Measurements from ENCODE around the gene DLEC1.
A peak's percentile ranks its signal among the peaks of the same experiment; 100 is the strongest.

The DLEC1 gene

GRCh38 chr3:38164952-38165721, 126.1 kb downstream of the DLEC1 start, which contains the start of gene OXSR1:
Gene OXSR1 (plus strand): TSS chr3:38165537. CDS start chr3:38165877, 340 bp downstream.
- FAIRE-seq (peak; percentile 98), DNase-seq (ENCODE audit: insufficient read length, low spot score) (peak; percentile 84)
- peak; percentile 39; the same call in 1 of the 2 replicates for TF ChIP-seq TAF1 (IDR thresholded peaks at IDR 0.05; ENCODE audit: low read depth, low read length)
- peak; percentile 5 for TF ChIP-seq PAX5 (IDR thresholded peaks at IDR 0.05; ENCODE audit: insufficient read depth, low read length, severe bottlenecking)
- TF ChIP-seq POLR2AphosphoS5 (IDR thresholded peaks at IDR 0.05; ENCODE audit: low read depth, low read length), result peak; percentile 78
- peak; percentile 41 for TF ChIP-seq POLR2A (IDR thresholded peaks at IDR 0.05; ENCODE audit: low read depth, low read length)
- TF ChIP-seq POU2F2 (IDR thresholded peaks at IDR 0.05; ENCODE audit: low read depth, low read length), result no peak
- TF ChIP-seq SPI1 (IDR thresholded peaks at IDR 0.05; ENCODE audit: low read depth, low read length), result peak; percentile 64

- FAIRE-seq, result no peak
- no peak for TF ChIP-seq POLR2AphosphoS5 (IDR thresholded peaks at IDR 0.05; ENCODE audit: low read depth, low read length)
- no peak for TF ChIP-seq POLR2A (IDR thresholded peaks at IDR 0.05; ENCODE audit: low read depth, low read length)
- TF ChIP-seq POU2F2 (IDR thresholded peaks at IDR 0.05; ENCODE audit: low read depth, low read length), result no peak
- TF ChIP-seq TAF1 (IDR thresholded peaks at IDR 0.05; ENCODE audit: low read depth, low read length), result no peak
- TF ChIP-seq PAX5 (IDR thresholded peaks at IDR 0.05; ENCODE audit: insufficient read depth, low read length, severe bottlenecking), result no peak
- TF ChIP-seq SPI1 (IDR thresholded peaks at IDR 0.05; ENCODE audit: low read depth, low read length), result no peak
Observed at GRCh38 chr3:38165722-38166387, 126.8 kb downstream of the DLEC1 start.

GRCh38 chr3:38167591-38167990, 128.6 kb downstream of the DLEC1 start:
- FAIRE-seq (no peak), DNase-seq (ENCODE audit: insufficient read length, low spot score) (no peak)
- TF ChIP-seq POU2F2 (IDR thresholded peaks at IDR 0.05; ENCODE audit: low read depth, low read length) (no peak), POLR2AphosphoS5 (IDR thresholded peaks at IDR 0.05; ENCODE audit: low read depth, low read length) (no peak), SPI1 (IDR thresholded peaks at IDR 0.05; ENCODE audit: low read depth, low read length) (no peak), POLR2A (IDR thresholded peaks at IDR 0.05; ENCODE audit: low read depth, low read length) (no peak), PAX5 (IDR thresholded peaks at IDR 0.05; ENCODE audit: insufficient read depth, low read length, severe bottlenecking) (no peak), TAF1 (IDR thresholded peaks at IDR 0.05; ENCODE audit: low read depth, low read length) (no peak)

More at GRCh38 chr3:38165722-38166387, 126.8 kb downstream of the DLEC1 start:
- DNase-seq (ENCODE audit: insufficient read length, low spot score), result peak; percentile 35

GRCh38 chr3:38168151-38169026, 129.4 kb downstream of the DLEC1 start:
- FAIRE-seq, result no peak
- no peak for DNase-seq (ENCODE audit: insufficient read length, low spot score)
- no peak for TF ChIP-seq TAF1 (IDR thresholded peaks at IDR 0.05; ENCODE audit: low read depth, low read length)
- no peak for TF ChIP-seq SPI1 (IDR thresholded peaks at IDR 0.05; ENCODE audit: low read depth, low read length)
- no peak for TF ChIP-seq POLR2A (IDR thresholded peaks at IDR 0.05; ENCODE audit: low read depth, low read length)
- no peak for TF ChIP-seq POLR2AphosphoS5 (IDR thresholded peaks at IDR 0.05; ENCODE audit: low read depth, low read length)
- no peak for TF ChIP-seq PAX5 (IDR thresholded peaks at IDR 0.05; ENCODE audit: insufficient read depth, low read length, severe bottlenecking)

- no peak for FAIRE-seq
- no peak for TF ChIP-seq POLR2A (IDR thresholded peaks at IDR 0.05; ENCODE audit: low read depth, low read length)
- no peak for TF ChIP-seq POU2F2 (IDR thresholded peaks at IDR 0.05; ENCODE audit: low read depth, low read length)
- TF ChIP-seq SPI1 (IDR thresholded peaks at IDR 0.05; ENCODE audit: low read depth, low read length), result no peak
- TF ChIP-seq POLR2AphosphoS5 (IDR thresholded peaks at IDR 0.05; ENCODE audit: low read depth, low read length), result no peak
- TF ChIP-seq TAF1 (IDR thresholded peaks at IDR 0.05; ENCODE audit: low read depth, low read length), result no peak
- TF ChIP-seq PAX5 (IDR thresholded peaks at IDR 0.05; ENCODE audit: insufficient read depth, low read length, severe bottlenecking), result no peak
- no peak for DNase-seq (ENCODE audit: insufficient read length, low spot score)
Observed at GRCh38 chr3:38169027-38169317, 130.0 kb downstream of the DLEC1 start.

- FAIRE-seq (no peak), DNase-seq (ENCODE audit: insufficient read length, low spot score) (no peak)
- TF ChIP-seq SPI1 (IDR thresholded peaks at IDR 0.05; ENCODE audit: low read depth, low read length), result no peak
- TF ChIP-seq POLR2AphosphoS5 (IDR thresholded peaks at IDR 0.05; ENCODE audit: low read depth, low read length), result no peak
- TF ChIP-seq PAX5 (IDR thresholded peaks at IDR 0.05; ENCODE audit: insufficient read depth, low read length, severe bottlenecking), result no peak
- no peak for TF ChIP-seq TAF1 (IDR thresholded peaks at IDR 0.05; ENCODE audit: low read depth, low read length)
- no peak for TF ChIP-seq POLR2A (IDR thresholded peaks at IDR 0.05; ENCODE audit: low read depth, low read length)
- TF ChIP-seq POU2F2 (IDR thresholded peaks at IDR 0.05; ENCODE audit: low read depth, low read length), result no peak
Observed at GRCh38 chr3:38170722-38171121, 131.7 kb downstream of the DLEC1 start.

GRCh38 chr3:38171622-38172021, 132.6 kb downstream of the DLEC1 start:
- FAIRE-seq (no peak), DNase-seq (ENCODE audit: insufficient read length, low spot score) (no peak)
- TF ChIP-seq TAF1 (IDR thresholded peaks at IDR 0.05; ENCODE audit: low read depth, low read length) (no peak), PAX5 (IDR thresholded peaks at IDR 0.05; ENCODE audit: insufficient read depth, low read length, severe bottlenecking) (no peak), POLR2AphosphoS5 (IDR thresholded peaks at IDR 0.05; ENCODE audit: low read depth, low read length) (no peak), POU2F2 (IDR thresholded peaks at IDR 0.05; ENCODE audit: low read depth, low read length) (no peak), POLR2A (IDR thresholded peaks at IDR 0.05; ENCODE audit: low read depth, low read length) (no peak), SPI1 (IDR thresholded peaks at IDR 0.05; ENCODE audit: low read depth, low read length) (no peak)
